Measurements from ENCODE around the gene TRIP4.
A peak's percentile ranks its signal among the peaks of the same experiment; 100 is the strongest.

Gene TRIP4

DNA sequence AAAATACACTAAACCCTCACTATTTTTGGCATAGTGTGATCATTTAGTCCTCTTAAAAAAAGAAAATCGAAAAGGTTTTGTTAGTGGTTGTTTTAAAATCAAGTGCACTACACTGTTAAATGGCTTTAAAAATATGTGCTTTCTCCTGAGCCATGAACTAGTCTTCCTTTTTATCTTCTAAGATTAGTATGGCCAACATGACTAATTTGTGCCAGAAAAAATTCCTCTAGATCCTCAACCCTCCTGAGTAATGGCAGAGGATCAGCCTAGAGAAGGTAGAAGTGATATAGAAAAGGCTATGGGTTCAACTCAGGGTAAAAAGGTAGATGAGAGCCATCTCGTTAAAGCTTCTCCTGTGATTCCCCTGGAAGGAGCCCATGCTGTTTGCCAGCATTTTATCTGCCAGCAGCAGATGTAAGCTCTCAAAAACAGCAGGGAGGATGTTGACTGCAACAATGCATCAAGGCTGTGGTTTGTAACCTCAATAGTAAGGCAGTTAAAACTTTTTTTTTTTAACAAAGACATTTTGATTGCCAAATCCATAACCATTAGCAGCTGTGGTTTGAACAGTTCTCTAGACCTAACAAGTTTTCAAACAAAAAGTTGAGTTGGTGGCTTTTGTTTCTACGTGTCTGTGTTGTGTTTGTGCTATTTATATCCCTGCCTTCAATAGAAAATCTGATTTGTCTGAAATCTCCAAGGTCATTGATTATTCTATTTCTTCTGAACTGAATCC, 42.5 kb downstream of the TRIP4 start:
- Histone ChIP-seq H3K4me3 (ENCODE audit: low read depth, low read length) (no peak overlapping the region), H3K36me3 (peaks cover 15% of the 10 kb centered on the region), H3K27me3 (ENCODE audit: insufficient read depth, low read depth, severe bottlenecking) (no peaks in the 10 kb centered on the region), H3K27ac (no peak overlapping the region; the same call in 1 of the 2 replicates), H3K9me3 (ENCODE audit: severe bottlenecking) (no peaks in the 10 kb centered on the region)
- TF ChIP-seq, protein P1, sequence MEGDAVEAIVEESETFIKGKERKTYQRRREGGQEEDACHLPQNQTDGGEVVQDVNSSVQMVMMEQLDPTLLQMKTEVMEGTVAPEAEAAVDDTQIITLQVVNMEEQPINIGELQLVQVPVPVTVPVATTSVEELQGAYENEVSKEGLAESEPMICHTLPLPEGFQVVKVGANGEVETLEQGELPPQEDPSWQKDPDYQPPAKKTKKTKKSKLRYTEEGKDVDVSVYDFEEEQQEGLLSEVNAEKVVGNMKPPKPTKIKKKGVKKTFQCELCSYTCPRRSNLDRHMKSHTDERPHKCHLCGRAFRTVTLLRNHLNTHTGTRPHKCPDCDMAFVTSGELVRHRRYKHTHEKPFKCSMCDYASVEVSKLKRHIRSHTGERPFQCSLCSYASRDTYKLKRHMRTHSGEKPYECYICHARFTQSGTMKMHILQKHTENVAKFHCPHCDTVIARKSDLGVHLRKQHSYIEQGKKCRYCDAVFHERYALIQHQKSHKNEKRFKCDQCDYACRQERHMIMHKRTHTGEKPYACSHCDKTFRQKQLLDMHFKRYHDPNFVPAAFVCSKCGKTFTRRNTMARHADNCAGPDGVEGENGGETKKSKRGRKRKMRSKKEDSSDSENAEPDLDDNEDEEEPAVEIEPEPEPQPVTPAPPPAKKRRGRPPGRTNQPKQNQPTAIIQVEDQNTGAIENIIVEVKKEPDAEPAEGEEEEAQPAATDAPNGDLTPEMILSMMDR (IDR thresholded peaks at IDR 0.05; ENCODE audit: low read depth, low read length): no peak
- DNase-seq: peak; percentile 17

DNA sequence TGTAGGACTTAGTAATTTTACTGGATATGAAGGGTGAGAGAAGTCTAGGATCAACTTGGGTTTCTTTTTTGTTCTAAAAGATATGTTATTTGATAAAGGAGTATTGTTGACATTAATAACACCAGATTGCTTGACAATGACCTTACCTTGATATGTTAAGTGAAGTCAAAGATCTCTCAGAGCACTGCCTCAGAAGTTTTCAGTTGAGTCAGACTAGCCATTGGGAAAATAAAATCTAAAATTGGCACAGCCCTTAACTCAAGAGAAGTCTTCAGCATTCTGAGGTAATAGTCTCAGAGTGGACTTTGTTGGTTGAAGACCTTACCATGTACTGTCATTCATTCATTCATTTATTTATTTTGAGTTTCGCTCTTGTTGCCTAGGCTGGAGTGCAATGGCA, 50.3 kb downstream of the TRIP4 start:
- Histone ChIP-seq H3K27me3 (ENCODE audit: insufficient read depth, low read depth, severe bottlenecking) (no peaks in the 10 kb centered on the region), H3K9me3 (ENCODE audit: severe bottlenecking) (no peaks in the 10 kb centered on the region), H3K36me3 (no peaks in the 10 kb centered on the region), H3K4me3 (ENCODE audit: low read depth, low read length) (no peak overlapping the region), H3K27ac (no peak overlapping the region)
- no peak for DNase-seq
- TF ChIP-seq, protein P1 (IDR thresholded peaks at IDR 0.05; ENCODE audit: low read depth, low read length): no peak

DNA sequence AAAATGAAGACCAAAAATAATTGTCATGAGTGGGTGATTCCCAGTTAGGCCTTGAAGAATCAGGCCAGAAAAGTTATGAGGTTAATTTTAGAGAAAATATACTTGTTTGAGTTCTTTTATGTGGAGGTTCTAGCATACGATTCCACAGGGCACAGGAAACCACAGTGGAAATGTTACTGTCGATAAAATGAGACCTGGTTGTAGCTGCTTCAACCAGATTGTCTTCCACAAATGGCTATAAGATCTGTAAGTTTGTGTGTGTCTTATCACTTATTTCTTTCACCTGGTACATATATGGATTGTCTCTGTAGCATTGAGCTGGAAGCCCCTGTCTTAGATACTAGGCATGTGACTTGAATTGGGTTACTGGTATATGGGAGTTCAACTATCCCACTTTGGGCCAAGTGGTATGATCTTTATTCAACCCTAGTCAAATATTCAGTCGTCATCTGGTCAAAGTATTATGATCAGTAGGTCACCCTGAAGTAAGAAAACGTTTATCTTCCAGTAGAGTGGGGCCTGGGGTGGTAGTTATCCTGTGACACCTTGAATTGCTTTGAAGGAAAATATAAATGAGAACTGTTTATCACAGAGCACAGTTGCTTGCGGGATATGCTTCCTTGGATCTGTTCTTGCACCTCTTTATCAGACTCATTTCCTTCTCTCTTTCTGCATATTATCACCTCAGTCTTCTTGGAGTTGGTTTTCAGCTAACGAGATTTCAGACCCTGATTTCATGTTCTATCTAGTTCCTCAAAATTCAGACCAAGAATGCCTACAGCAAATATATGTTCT, 51.2 kb downstream of the TRIP4 start:
- no peak for DNase-seq
- Histone ChIP-seq H3K27ac (no peak overlapping the region), H3K9me3 (ENCODE audit: severe bottlenecking) (no peaks in the 10 kb centered on the region), H3K27me3 (ENCODE audit: insufficient read depth, low read depth, severe bottlenecking) (no peaks in the 10 kb centered on the region), H3K36me3 (no peaks in the 10 kb centered on the region), H3K4me3 (ENCODE audit: low read depth, low read length) (no peak overlapping the region)
- TF ChIP-seq, protein P1 (IDR thresholded peaks at IDR 0.05; ENCODE audit: low read depth, low read length): no peak

DNA sequence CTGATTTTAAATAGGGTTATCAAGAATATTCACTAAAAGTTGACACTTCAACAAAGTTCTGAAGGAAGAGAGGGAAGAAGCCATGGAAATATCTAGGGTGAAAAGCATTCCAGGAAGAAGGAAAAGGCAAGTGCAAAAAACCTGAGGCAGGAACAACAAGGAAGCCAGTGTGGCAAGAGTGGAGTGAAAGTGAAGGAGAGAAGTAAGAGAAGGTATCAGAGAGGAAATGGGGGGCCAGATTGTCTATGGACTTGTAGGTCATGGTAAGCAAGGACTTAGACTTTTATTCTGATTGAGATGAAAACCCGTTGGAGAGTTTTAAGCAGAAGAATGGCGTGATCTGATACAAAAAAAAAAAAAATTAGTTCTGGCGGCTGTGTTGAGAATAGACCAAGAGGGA, 54.2 kb downstream of the TRIP4 start:
- TF ChIP-seq, protein P1 (IDR thresholded peaks at IDR 0.05; ENCODE audit: low read depth, low read length): no peak
- Histone ChIP-seq H3K27ac (no peak overlapping the region), H3K27me3 (ENCODE audit: insufficient read depth, low read depth, severe bottlenecking) (no peaks in the 10 kb centered on the region), H3K36me3 (peaks cover 6% of the 10 kb centered on the region), H3K4me3 (ENCODE audit: low read depth, low read length) (no peak overlapping the region), H3K9me3 (ENCODE audit: severe bottlenecking) (no peaks in the 10 kb centered on the region)
- DNase-seq: no peak

DNA sequence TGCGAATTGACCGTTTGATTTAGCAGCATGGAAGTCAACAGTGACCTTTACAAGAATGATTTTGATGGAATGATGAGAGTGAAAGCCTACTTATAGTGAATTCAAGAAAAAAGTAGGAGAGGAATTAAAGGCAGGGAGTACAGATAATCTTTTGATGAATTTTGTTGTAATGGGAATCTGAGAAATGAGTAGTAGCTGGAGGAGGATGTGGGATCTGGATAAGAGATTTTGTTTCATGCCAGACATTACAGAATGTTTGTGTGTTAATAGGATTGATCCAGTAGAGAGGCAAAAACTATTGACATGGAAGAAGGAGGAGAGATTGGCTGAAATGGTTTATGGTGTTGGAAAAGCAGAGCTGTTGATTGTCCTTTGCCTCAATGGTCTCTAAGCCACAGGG, 55.4 kb downstream of the TRIP4 start:
- no peak overlapping the region for H3K4me3 ChIP-seq (ENCODE audit: low read depth, low read length)
- TF ChIP-seq, protein P1 (IDR thresholded peaks at IDR 0.05; ENCODE audit: low read depth, low read length): no peak
- H3K27ac ChIP-seq: peak overlapping the region; percentile 49
- no peaks in the 10 kb centered on the region for H3K27me3 ChIP-seq (ENCODE audit: insufficient read depth, low read depth, severe bottlenecking)
- DNase-seq: no peak
- H3K9me3 ChIP-seq (ENCODE audit: severe bottlenecking): no peaks in the 10 kb centered on the region
- peaks cover 8% of the 10 kb centered on the region for H3K36me3 ChIP-seq
